OCI-LY1 (cell line): ENCODE data around the gene GDA.

Experiments used
- CTCF ChIP-seq: fragments of 200-600 bp; sonication (generic), shearing (Covaris generic); IDR thresholded peaks from 2 replicates; pipeline ENCODE4 v1.5.1; 2017; ENCODE audit warnings: mild to moderate bottlenecking, antibody characterized with exemption, low read length, moderate library complexity, mixed read lengths
- EZH2 ChIP-seq: fragments of 200-600 bp; sonication (generic), shearing (Covaris generic); IDR thresholded peaks from 2 replicates; pipeline ENCODE4 v1.8.0; 2017; ENCODE audit warnings: borderline replicate concordance, mixed run types, mild to moderate bottlenecking, antibody characterized with exemption, low read length, moderate library complexity, mixed read lengths

DNA sequence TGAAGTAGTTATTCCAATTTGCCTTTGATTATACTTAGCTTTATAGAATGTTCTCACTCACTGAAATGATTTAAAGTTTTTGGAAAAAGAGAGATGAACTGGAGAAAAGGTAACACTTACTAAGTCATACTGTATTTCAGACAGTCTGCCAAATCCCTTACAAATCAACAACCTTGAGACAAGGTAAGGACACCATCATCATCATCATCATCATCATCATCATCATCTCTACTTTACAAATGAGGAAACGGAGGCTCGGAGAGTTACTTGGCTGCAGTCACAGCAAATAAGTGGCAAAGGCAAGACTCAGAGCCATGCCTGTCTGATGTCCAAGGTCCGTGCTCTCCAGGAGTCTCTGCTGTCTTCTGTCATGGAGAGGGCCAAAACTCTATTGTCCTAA is 9.4 kb downstream of the GDA start:
- TF ChIP-seq CTCF (no peak), EZH2 (no peak)
